ENCODE results near the gene GLI3.

The GLI3 gene

DNA sequence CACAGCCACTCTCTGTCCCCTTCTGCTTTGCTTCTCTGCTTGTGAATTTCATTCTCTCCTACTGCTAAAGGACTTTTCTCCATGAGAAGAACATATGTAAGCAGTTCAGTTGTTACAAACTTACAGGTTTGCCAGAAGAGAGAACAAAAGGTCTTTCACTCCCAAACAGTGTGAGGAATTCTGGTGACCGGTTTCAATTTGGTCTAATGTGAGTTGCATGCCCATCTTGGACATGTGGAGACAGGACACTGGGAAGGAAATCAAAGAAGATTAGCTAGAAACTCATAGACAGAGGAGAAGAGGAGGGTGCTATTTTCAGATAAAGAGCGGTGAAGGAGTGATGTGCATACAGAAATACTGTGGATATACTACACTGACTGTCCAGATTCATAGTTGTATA is 324.6 kb downstream of the GLI3 start:
- DNase-seq: no peak

DNA sequence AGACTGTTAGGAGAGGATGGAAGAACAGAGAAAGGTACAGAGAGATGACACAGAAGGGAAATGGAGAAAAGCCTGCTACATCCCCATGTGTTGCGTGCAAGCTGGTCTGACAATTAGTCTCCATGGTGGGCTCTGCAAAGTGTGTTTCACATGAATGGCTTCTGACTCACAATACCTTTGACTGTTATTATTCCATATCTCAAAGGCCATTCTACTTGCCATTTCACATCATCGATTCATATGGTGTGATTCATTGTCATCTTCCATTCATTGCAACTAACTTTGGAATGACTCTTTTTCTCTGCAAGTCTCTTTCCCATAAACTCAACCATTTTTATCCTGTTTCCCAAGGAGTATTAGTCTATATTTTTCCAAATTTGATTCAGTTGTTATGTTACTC is 325.2 kb downstream of the GLI3 start:
- no peak for DNase-seq

All from hematopoietic multipotent progenitor cell treated with erythropoietin and hydrocortisone succinate and interleukin-3 and kit ligand, for 6 days (in vitro differentiated cells).